Measurements from ENCODE around the gene USP21. TPM values are rescaled to one million over a fixed set of nuclear protein-coding genes. Genes with fewer than 3 reads are reported as not detected.

USP21 gene
- total RNA-seq, 1 experiment from 2014 or later = 4.2 TPM

- Histone ChIP-seq H3K27me3 (no peaks in the 10 kb centered on the region), H3K36me3 (peaks cover 29% of the 10 kb centered on the region), H3K9me3 (no peaks in the 10 kb centered on the region), H3K4me3 (peak within 1 kb of the TSS; percentile 91)
- DNase-seq = peak; percentile 88
Observed at GRCh38 chr1:161177112-161177935, 18.0 kb downstream of the USP21 start, which contains the start of gene B4GALT3. TSS of gene B4GALT3 (minus strand) at chr1:161177507. CDS start at chr1:161176060, 1,447 bp downstream.

GRCh38 chr1:161177936-161178244 is 18.6 kb downstream of the USP21 start:
- Histone ChIP-seq H3K27me3 (no peaks in the 10 kb centered on the region), H3K9me3 (no peaks in the 10 kb centered on the region), H3K36me3 (peaks cover 24% of the 10 kb centered on the region), H3K4me3 (peak overlapping the region; percentile 91)
- no peak for DNase-seq

GRCh38 chr1:161179698-161180097 is 20.4 kb downstream of the USP21 start:
- H3K36me3 ChIP-seq = peaks cover 9% of the 10 kb centered on the region
- H3K4me3 ChIP-seq = no peak overlapping the region
- H3K27me3 ChIP-seq = no peaks in the 10 kb centered on the region
- no peaks in the 10 kb centered on the region for H3K9me3 ChIP-seq
- DNase-seq = no peak

- Histone ChIP-seq H3K27me3 (no peaks in the 10 kb centered on the region), H3K9me3 (no peaks in the 10 kb centered on the region), H3K36me3 (peaks cover 2% of the 10 kb centered on the region), H3K4me3 (no peak overlapping the region)
- no peak for DNase-seq
Observed at GRCh38 chr1:161180639-161181038, 21.3 kb downstream of the USP21 start.

- peak; percentile 56 for DNase-seq
- no peaks in the 10 kb centered on the region for H3K27me3 ChIP-seq
- H3K36me3 ChIP-seq = no peaks in the 10 kb centered on the region
- no peak overlapping the region for H3K4me3 ChIP-seq
- H3K9me3 ChIP-seq = no peaks in the 10 kb centered on the region
Observed at GRCh38 chr1:161182214-161182613, 22.9 kb downstream of the USP21 start.

GRCh38 chr1:161185282-161185682 is 26.0 kb downstream of the USP21 start:
- DNase-seq = peak; percentile 56
- H3K4me3 ChIP-seq = no peak overlapping the region
- no peaks in the 10 kb centered on the region for H3K27me3 ChIP-seq
- peaks cover 6% of the 10 kb centered on the region; the same call in 1 of the 2 replicates for H3K36me3 ChIP-seq
- H3K9me3 ChIP-seq = no peaks in the 10 kb centered on the region

- peaks cover 9% of the 10 kb centered on the region for H3K36me3 ChIP-seq
- no peaks in the 10 kb centered on the region for H3K27me3 ChIP-seq
- no peaks in the 10 kb centered on the region for H3K9me3 ChIP-seq
- DNase-seq = no peak
- no peak overlapping the region for H3K4me3 ChIP-seq
Observed at GRCh38 chr1:161185732-161186311, 26.5 kb downstream of the USP21 start.

GRCh38 chr1:161187311-161187710 is 28.0 kb downstream of the USP21 start:
- H3K4me3 ChIP-seq = no peak overlapping the region
- H3K9me3 ChIP-seq = no peaks in the 10 kb centered on the region
- no peaks in the 10 kb centered on the region for H3K27me3 ChIP-seq
- no peak for DNase-seq
- H3K36me3 ChIP-seq = peaks cover 24% of the 10 kb centered on the region

- Histone ChIP-seq H3K27me3 (no peaks in the 10 kb centered on the region), H3K36me3 (peaks cover 33% of the 10 kb centered on the region), H3K4me3 (no peak overlapping the region), H3K9me3 (no peaks in the 10 kb centered on the region)
- no peak for DNase-seq
Observed at GRCh38 chr1:161188381-161188780, 29.1 kb downstream of the USP21 start.

- Histone ChIP-seq H3K4me3 (no peak overlapping the region), H3K27me3 (no peaks in the 10 kb centered on the region), H3K9me3 (no peaks in the 10 kb centered on the region), H3K36me3 (peaks cover 35% of the 10 kb centered on the region)
- no peak for DNase-seq
Observed at GRCh38 chr1:161189036-161189435, 29.7 kb downstream of the USP21 start.

GRCh38 chr1:161190962-161191521 is 31.7 kb downstream of the USP21 start:
- no peaks in the 10 kb centered on the region for H3K27me3 ChIP-seq
- H3K4me3 ChIP-seq = no peak overlapping the region
- peaks cover 52% of the 10 kb centered on the region for H3K36me3 ChIP-seq
- H3K9me3 ChIP-seq = no peaks in the 10 kb centered on the region
- DNase-seq = no peak

- no peak for DNase-seq
- Histone ChIP-seq H3K4me3 (no peak overlapping the region), H3K27me3 (no peaks in the 10 kb centered on the region)
Observed at GRCh38 chr1:161191971-161192370, 32.7 kb downstream of the USP21 start.

GRCh38 chr1:161192476-161193465 is 33.5 kb downstream of the USP21 start:
- Histone ChIP-seq H3K9me3 (no peaks in the 10 kb centered on the region), H3K36me3 (peaks cover 59% of the 10 kb centered on the region), H3K27me3 (no peaks in the 10 kb centered on the region), H3K4me3 (no peak overlapping the region)
- DNase-seq = peak; percentile 50

More at GRCh38 chr1:161191971-161192370, 32.7 kb downstream of the USP21 start:
- no peaks in the 10 kb centered on the region for H3K9me3 ChIP-seq
- peaks cover 59% of the 10 kb centered on the region for H3K36me3 ChIP-seq

GRCh38 chr1:161193561-161194235 is 34.4 kb downstream of the USP21 start:
- Histone ChIP-seq H3K36me3 (peaks cover 59% of the 10 kb centered on the region), H3K9me3 (no peaks in the 10 kb centered on the region)

GRCh38 chr1:161195171-161195570 is 35.9 kb downstream of the USP21 start:
- H3K27me3 ChIP-seq = no peaks in the 10 kb centered on the region

More at GRCh38 chr1:161193561-161194235, 34.4 kb downstream of the USP21 start:
- peak; percentile 23 for DNase-seq
- Histone ChIP-seq H3K27me3 (no peaks in the 10 kb centered on the region), H3K4me3 (no peak overlapping the region)

GRCh38 chr1:161196111-161196510 is 36.8 kb downstream of the USP21 start:
- H3K36me3 ChIP-seq = peaks cover 47% of the 10 kb centered on the region
- no peaks in the 10 kb centered on the region for H3K9me3 ChIP-seq
- H3K27me3 ChIP-seq = no peaks in the 10 kb centered on the region
- DNase-seq = no peak
- H3K4me3 ChIP-seq = peak overlapping the region; percentile 54

More at GRCh38 chr1:161195171-161195570, 35.9 kb downstream of the USP21 start:
- DNase-seq = no peak
- Histone ChIP-seq H3K9me3 (no peaks in the 10 kb centered on the region), H3K36me3 (peaks cover 53% of the 10 kb centered on the region), H3K4me3 (no peak overlapping the region)
